Measurements from ENCODE around the gene NHSL2. TPM values are rescaled to one million over a fixed set of nuclear protein-coding genes. Genes with fewer than 3 reads are reported as not detected.

NHSL2 gene
- total RNA-seq, 4 donors from 2014 or later: 5.5 to 11.7 (median 7.2) TPM

- 72 to 77% methylated on average over 8 of the region's 8 CpGs for WGBS, 2 donors
- no peak for TF ChIP-seq POLR2A (IDR thresholded peaks at IDR 0.05)
- no peak for TF ChIP-seq CTCF (IDR thresholded peaks at IDR 0.05)
- intact Hi-C loops (cut with DNase I): no loop called here
- Histone ChIP-seq H3K36me3 (no peaks in the 10 kb centered on the region), H3K9me3 (no peaks in the 10 kb centered on the region), H3K4me1 (peaks cover 0 to 6% of the 10 kb centered on the region in 2 donors), H3K4me3 (replicated peaks in 1 of 3) (no peak overlapping the region), H3K27me3 (no peaks in the 10 kb centered on the region), H3K27ac (no peak overlapping the region)
- DNase-seq: no peak
Measured at GRCh38 chrX:72142094-72142793, 231.6 kb downstream of the NHSL2 start.

DNA sequence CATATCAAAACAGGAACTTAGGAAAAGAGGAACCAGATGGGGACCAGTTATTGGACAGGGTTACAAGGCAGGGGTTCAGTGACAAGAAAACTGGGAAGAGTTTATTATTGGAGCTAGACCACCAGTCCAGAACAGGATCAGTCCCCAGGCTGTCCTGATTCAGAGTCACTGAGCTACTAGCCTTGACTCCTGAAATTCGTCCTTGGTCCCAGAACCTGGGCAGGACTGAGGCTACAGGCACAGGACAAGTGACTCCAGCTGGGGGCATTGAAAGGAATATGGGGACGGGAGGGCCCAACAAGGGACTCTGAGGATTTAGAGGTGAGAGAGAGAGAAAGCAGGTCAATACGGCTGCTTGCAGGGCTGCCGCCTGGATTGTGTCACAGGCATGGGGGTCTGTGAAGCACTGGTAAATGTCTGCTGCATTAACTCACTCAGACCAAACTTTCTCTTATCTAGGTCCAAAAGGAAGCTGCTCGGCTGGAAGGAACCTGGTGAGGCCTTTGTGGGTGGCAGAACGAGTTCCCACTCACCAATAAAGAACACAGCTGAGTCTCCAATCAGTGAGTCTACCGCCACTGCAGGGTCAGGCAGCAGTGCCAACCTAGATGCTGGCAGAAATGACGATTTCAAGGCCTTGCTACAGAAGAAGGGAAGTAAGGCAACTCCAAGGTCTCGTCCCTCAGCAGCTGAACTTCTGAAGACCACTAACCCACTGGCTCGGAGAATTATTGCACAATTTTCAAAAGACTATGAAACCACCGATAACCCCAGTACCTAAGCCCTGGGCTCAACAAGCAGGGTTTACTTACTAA lies 232.4 kb downstream of the NHSL2 start:
- 81 to 92% methylated on average over 10 of the region's 11 CpGs for WGBS, 2 donors
- Histone ChIP-seq H3K4me3 (replicated peaks in 1 of 3) (no peak overlapping the region), H3K27me3 (no peaks in the 10 kb centered on the region), H3K27ac (no peak overlapping the region), H3K4me1 (peaks cover 0 to 6% of the 10 kb centered on the region in 2 donors), H3K9me3 (no peaks in the 10 kb centered on the region), H3K36me3 (no peaks in the 10 kb centered on the region)
- DNase-seq: no peak
- intact Hi-C loops (cut with DNase I): no loop called here
- TF ChIP-seq CTCF (IDR thresholded peaks at IDR 0.05): no peak

DNA sequence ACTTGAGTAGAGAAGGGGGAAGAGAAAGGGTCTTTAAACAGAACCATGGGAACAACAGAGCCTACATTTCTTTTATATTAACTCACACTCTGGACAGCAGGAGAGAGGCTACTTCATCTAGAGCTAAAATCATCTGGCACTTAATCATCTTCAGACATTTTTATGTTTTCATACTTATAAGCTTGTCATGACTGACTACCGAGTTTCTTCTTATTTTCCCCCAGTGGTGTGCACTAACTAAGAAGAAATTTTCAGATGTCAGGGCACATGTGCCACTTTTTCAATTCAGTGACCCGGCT lies 232.9 kb downstream of the NHSL2 start:
- Histone ChIP-seq H3K36me3 (no peaks in the 10 kb centered on the region), H3K4me3 (replicated peaks in 1 of 3) (no peak overlapping the region), H3K27me3 (no peaks in the 10 kb centered on the region), H3K4me1 (peaks cover 0 to 6% of the 10 kb centered on the region in 2 donors), H3K9me3 (no peaks in the 10 kb centered on the region), H3K27ac (no peak overlapping the region)
- no peak for DNase-seq
- WGBS, 2 donors: 82 to 87% methylated on average over 2 of the region's 2 CpGs
- TF ChIP-seq CTCF (IDR thresholded peaks at IDR 0.05) (no peak), POLR2A (IDR thresholded peaks at IDR 0.05) (no peak)
- intact Hi-C loops (cut with DNase I): no loop called here

DNA sequence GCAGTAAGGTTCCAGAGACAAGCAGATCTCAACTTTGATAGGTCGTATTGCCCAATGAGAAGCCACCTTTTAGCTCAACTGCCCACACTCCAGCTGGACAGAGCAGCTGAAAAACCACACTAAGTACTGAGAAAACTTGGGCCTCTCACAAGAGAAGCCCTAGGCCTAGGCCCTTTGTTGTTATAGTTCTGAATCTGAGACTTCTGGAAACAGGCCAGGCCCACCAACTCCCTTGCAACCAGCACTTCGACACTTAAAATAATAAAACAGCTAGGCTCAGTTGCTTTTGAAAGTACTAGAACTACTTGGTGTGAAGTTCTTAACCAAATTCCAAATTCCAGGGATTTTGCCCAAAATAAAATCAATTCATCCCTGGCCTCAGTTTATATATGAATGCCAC lies 234.5 kb downstream of the NHSL2 start:
- 8 to 9% methylated on average over 2 of the region's 2 CpGs for WGBS, 2 donors
- Histone ChIP-seq H3K27ac (no peak overlapping the region), H3K36me3 (no peaks in the 10 kb centered on the region), H3K27me3 (no peaks in the 10 kb centered on the region), H3K4me1 (peaks cover 0 to 6% of the 10 kb centered on the region in 2 donors), H3K4me3 (replicated peaks in 1 of 3) (no peak overlapping the region), H3K9me3 (no peaks in the 10 kb centered on the region)
- intact Hi-C loops (cut with DNase I): no loop called here
- no peak for TF ChIP-seq CTCF (IDR thresholded peaks at IDR 0.05)
- TF ChIP-seq POLR2A (IDR thresholded peaks at IDR 0.05): no peak
- DNase-seq: peak; percentile 52 to 54

- Histone ChIP-seq H3K9me3 (no peaks in the 10 kb centered on the region), H3K27me3 (no peaks in the 10 kb centered on the region), H3K27ac (no peak overlapping the region), H3K36me3 (no peaks in the 10 kb centered on the region), H3K4me1 (peaks cover 0 to 6% of the 10 kb centered on the region in 2 donors), H3K4me3 (replicated peaks in 1 of 3) (no peak overlapping the region)
- intact Hi-C loops (cut with DNase I): no loop called here
- WGBS, 2 donors: 86 to 96% methylated on average over 2 of the region's 2 CpGs
- TF ChIP-seq CTCF (IDR thresholded peaks at IDR 0.05) (no peak), POLR2A (IDR thresholded peaks at IDR 0.05) (no peak)
- no peak for DNase-seq
Measured at GRCh38 chrX:72146527-72146926, 235.9 kb downstream of the NHSL2 start.

All from thyroid gland (tissue), 4 donors.